ENCODE measurements around the gene NRP1.
"Not testable (repeated sequence)": the region's sequence is repeated elsewhere in the genome, so short reads cannot be mapped to it uniquely, and the experiment has no call there.

Gene NRP1

GRCh38 chr10:33334153-33334804 lies at the start of gene NRP1:
Gene NRP1 (minus strand): TSS chr10:33334667. CDS start chr10:33334382, 285 bp downstream.
- DNase-seq (ENCODE audit: low spot score), result peak; percentile 72

- not testable (repeated sequence) for DNase-seq (ENCODE audit: low spot score)
These were observed 49.7 kb upstream of the NRP1 start for GRCh38 chr10:33384201-33384600.

GRCh38 chr10:33382921-33383713 lies 48.6 kb upstream of the NRP1 start:
- no peak for DNase-seq (ENCODE audit: low spot score)

GRCh38 chr10:33382216-33382600 lies 47.7 kb upstream of the NRP1 start:
- no peak for DNase-seq (ENCODE audit: low spot score)

GRCh38 chr10:33381451-33382215 lies 47.2 kb upstream of the NRP1 start:
- peak; percentile 95 for DNase-seq (ENCODE audit: low spot score)

- DNase-seq (ENCODE audit: low spot score), result no peak
These were observed 43.2 kb upstream of the NRP1 start for GRCh38 chr10:33377658-33378025.

- peak; percentile 64 for DNase-seq (ENCODE audit: low spot score)
These were observed 42.6 kb upstream of the NRP1 start for GRCh38 chr10:33376976-33377657.

GRCh38 chr10:33376476-33376875 lies 42.0 kb upstream of the NRP1 start:
- DNase-seq (ENCODE audit: low spot score), result no peak

GRCh38 chr10:33373263-33373662 lies 38.8 kb upstream of the NRP1 start:
- DNase-seq (ENCODE audit: low spot score), result no peak

GRCh38 chr10:33371234-33371633 lies 36.8 kb upstream of the NRP1 start:
- DNase-seq (ENCODE audit: low spot score), result no peak

- no peak for DNase-seq (ENCODE audit: low spot score)
These were observed 36.0 kb upstream of the NRP1 start for GRCh38 chr10:33370434-33370930.

- DNase-seq (ENCODE audit: low spot score), result no peak
These were observed 33.6 kb upstream of the NRP1 start for GRCh38 chr10:33368086-33368485.

- DNase-seq (ENCODE audit: low spot score), result peak; percentile 79
These were observed 31.5 kb upstream of the NRP1 start for GRCh38 chr10:33365871-33366411.

- no peak for DNase-seq (ENCODE audit: low spot score)
These were observed 30.8 kb upstream of the NRP1 start for GRCh38 chr10:33365301-33365700.

- no peak for DNase-seq (ENCODE audit: low spot score)
These were observed 28.6 kb upstream of the NRP1 start for GRCh38 chr10:33363106-33363505.

GRCh38 chr10:33358016-33358415 lies 23.5 kb upstream of the NRP1 start:
- DNase-seq (ENCODE audit: low spot score), result no peak

- peak; percentile 9 for DNase-seq (ENCODE audit: low spot score)
These were observed 20.8 kb upstream of the NRP1 start for GRCh38 chr10:33355274-33355673.

GRCh38 chr10:33353853-33354252 lies 19.4 kb upstream of the NRP1 start:
- DNase-seq (ENCODE audit: low spot score), result no peak

- no peak for DNase-seq (ENCODE audit: low spot score)
These were observed 18.9 kb upstream of the NRP1 start for GRCh38 chr10:33353334-33353733.

- DNase-seq (ENCODE audit: low spot score), result no peak
These were observed 18.1 kb upstream of the NRP1 start for GRCh38 chr10:33352615-33353014.

GRCh38 chr10:33352175-33352574 lies 17.7 kb upstream of the NRP1 start:
- peak; percentile 49 for DNase-seq (ENCODE audit: low spot score)

GRCh38 chr10:33350041-33350440 lies 15.6 kb upstream of the NRP1 start:
- DNase-seq (ENCODE audit: low spot score), result no peak

Data from AG08395 (cell line).